ENCODE results near the gene PGF.

DNA sequence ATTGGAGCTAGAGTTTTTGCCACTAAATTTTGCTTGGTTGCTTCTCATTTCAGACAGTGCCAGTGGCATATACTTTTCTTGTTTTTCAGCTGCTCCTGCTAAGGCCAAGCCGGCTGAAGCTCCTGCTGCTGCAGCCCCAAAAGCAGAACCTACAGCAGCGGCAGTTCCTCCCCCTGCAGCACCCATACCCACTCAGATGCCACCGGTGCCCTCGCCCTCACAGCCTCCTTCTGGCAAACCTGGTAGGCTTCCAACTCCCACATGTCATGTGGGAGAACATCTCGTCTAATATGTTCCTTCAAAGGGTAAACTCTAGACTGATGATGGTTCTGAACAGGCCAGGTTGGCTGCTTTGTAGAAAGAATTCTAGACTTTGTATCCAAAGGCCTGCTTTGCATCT, 62.7 kb downstream of the PGF start:
- TF ChIP-seq, protein P1, sequence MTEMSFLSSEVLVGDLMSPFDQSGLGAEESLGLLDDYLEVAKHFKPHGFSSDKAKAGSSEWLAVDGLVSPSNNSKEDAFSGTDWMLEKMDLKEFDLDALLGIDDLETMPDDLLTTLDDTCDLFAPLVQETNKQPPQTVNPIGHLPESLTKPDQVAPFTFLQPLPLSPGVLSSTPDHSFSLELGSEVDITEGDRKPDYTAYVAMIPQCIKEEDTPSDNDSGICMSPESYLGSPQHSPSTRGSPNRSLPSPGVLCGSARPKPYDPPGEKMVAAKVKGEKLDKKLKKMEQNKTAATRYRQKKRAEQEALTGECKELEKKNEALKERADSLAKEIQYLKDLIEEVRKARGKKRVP (CRISPR knock-in tag; IDR thresholded peaks at IDR 0.05), result no peak
- TF ChIP-seq, protein P2, sequence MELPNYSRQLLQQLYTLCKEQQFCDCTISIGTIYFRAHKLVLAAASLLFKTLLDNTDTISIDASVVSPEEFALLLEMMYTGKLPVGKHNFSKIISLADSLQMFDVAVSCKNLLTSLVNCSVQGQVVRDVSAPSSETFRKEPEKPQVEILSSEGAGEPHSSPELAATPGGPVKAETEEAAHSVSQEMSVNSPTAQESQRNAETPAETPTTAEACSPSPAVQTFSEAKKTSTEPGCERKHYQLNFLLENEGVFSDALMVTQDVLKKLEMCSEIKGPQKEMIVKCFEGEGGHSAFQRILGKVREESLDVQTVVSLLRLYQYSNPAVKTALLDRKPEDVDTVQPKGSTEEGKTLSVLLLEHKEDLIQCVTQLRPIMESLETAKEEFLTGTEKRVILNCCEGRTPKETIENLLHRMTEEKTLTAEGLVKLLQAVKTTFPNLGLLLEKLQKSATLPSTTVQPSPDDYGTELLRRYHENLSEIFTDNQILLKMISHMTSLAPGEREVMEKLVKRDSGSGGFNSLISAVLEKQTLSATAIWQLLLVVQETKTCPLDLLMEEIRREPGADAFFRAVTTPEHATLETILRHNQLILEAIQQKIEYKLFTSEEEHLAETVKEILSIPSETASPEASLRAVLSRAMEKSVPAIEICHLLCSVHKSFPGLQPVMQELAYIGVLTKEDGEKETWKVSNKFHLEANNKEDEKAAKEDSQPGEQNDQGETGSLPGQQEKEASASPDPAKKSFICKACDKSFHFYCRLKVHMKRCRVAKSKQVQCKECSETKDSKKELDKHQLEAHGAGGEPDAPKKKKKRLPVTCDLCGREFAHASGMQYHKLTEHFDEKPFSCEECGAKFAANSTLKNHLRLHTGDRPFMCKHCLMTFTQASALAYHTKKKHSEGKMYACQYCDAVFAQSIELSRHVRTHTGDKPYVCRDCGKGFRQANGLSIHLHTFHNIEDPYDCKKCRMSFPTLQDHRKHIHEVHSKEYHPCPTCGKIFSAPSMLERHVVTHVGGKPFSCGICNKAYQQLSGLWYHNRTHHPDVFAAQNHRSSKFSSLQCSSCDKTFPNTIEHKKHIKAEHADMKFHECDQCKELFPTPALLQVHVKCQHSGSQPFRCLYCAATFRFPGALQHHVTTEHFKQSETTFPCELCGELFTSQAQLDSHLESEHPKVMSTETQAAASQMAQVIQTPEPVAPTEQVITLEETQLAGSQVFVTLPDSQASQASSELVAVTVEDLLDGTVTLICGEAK (IDR thresholded peaks at IDR 0.05), result no peak
- TF ChIP-seq, protein P2 (CRISPR knock-in tag; IDR thresholded peaks at IDR 0.05), result no peak
- TF ChIP-seq SYNCRIP (IDR thresholded peaks at IDR 0.05; ENCODE audit: insufficient read depth, low read depth, low read length), result no peak
